ENCODE measurements around the gene CMKLR1. TPM values are rescaled to one million over a fixed set of nuclear protein-coding genes. Genes with fewer than 3 reads are reported as not detected.

Gene CMKLR1
- total and polyA plus RNA-seq, 7 donors, result 0.94 to 7.0 (median 4.4) TPM

DNA sequence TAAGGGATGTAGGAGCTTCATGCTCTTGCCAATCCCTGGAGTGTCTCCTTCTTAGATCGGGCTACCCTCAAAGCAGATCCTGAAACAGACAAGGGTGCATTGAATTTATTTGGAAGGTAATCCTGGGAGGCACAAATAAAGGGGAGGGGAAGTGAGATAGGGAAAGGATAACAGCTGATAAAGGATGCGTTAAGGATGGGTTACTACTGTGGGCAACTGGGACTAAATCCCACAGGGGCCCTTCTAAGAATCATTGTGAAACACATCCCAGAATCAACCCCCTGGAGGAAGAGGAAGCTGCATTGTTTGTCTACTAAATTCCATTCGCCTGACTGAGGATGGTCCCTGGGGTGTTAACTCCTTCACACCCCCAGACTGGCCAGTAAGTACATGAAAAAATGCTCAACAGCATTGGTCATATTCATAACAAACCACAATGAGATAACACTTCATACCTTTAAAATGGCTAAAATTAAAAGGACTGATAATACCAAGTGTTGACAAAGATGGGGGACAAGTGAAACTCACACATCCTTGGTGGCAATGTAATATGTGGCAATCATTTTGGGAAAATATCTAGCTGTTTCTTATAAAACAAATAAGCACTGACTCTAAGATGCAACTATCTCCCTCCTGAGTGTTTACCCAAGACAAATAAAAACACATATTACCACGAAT is 37.0 kb upstream of the CMKLR1 start:
- Histone ChIP-seq H3K4me1 (no peaks in the 10 kb centered on the region), H3K9me3 (peaks cover 18% of the 10 kb centered on the region), H3K36me3 (ENCODE audit: insufficient read depth in 1 of 2, low read depth in 1 of 2) (no peaks in the 10 kb centered on the region), H3K27ac (no peak overlapping the region), H3K27me3 (ENCODE audit: insufficient read depth in 3 of 3, low read length in 2 of 3) (no peaks in the 10 kb centered on the region), H3K4me3 (no peak overlapping the region)
- DNase-seq (no peak), ATAC-seq (no peak)
- intact Hi-C loops (cut with DNase I), result no loop called here
- TF ChIP-seq, protein P1, sequence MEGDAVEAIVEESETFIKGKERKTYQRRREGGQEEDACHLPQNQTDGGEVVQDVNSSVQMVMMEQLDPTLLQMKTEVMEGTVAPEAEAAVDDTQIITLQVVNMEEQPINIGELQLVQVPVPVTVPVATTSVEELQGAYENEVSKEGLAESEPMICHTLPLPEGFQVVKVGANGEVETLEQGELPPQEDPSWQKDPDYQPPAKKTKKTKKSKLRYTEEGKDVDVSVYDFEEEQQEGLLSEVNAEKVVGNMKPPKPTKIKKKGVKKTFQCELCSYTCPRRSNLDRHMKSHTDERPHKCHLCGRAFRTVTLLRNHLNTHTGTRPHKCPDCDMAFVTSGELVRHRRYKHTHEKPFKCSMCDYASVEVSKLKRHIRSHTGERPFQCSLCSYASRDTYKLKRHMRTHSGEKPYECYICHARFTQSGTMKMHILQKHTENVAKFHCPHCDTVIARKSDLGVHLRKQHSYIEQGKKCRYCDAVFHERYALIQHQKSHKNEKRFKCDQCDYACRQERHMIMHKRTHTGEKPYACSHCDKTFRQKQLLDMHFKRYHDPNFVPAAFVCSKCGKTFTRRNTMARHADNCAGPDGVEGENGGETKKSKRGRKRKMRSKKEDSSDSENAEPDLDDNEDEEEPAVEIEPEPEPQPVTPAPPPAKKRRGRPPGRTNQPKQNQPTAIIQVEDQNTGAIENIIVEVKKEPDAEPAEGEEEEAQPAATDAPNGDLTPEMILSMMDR (IDR thresholded peaks at IDR 0.05), result no peak
- 62 to 73% (median 72%) methylated on average over 4 of the region's 4 CpGs for WGBS, 3 donors

- Histone ChIP-seq H3K4me3 (no peak overlapping the region), H3K27ac (no peak overlapping the region), H3K36me3 (ENCODE audit: insufficient read depth in 1 of 2, low read depth in 1 of 2) (no peaks in the 10 kb centered on the region), H3K9me3 (peaks cover 18% of the 10 kb centered on the region), H3K27me3 (ENCODE audit: insufficient read depth in 3 of 3, low read length in 2 of 3) (no peaks in the 10 kb centered on the region), H3K4me1 (no peaks in the 10 kb centered on the region)
- TF ChIP-seq, protein P1 (IDR thresholded peaks at IDR 0.05), result no peak
- intact Hi-C loops (cut with DNase I), result no loop called here
- WGBS, 3 donors, result 56 to 67% (median 58%) methylated on average over 2 of the region's 2 CpGs
- ATAC-seq (no peak), DNase-seq (no peak)
Observed at GRCh38 chr12:108374596-108375320, 35.6 kb upstream of the CMKLR1 start.

- H3K27me3 ChIP-seq (ENCODE audit: insufficient read depth in 3 of 3, low read length in 2 of 3), result no peaks in the 10 kb centered on the region
- no peaks in the 10 kb centered on the region for H3K36me3 ChIP-seq (ENCODE audit: insufficient read depth in 1 of 2, low read depth in 1 of 2)
- TF ChIP-seq, protein P1 (IDR thresholded peaks at IDR 0.05), result no peak
- intact Hi-C loops (cut with DNase I), result no loop called here
- peaks cover 17% of the 10 kb centered on the region for H3K9me3 ChIP-seq
- H3K4me3 ChIP-seq, result no peak overlapping the region
- no peak for DNase-seq
- no peak overlapping the region for H3K27ac ChIP-seq
- WGBS, 3 donors, result 0 to 17% (median 11%) methylated on average over 1 of the region's 1 CpG
- no peaks in the 10 kb centered on the region for H3K4me1 ChIP-seq
- no peak for ATAC-seq
Observed at GRCh38 chr12:108373111-108373510, 34.0 kb upstream of the CMKLR1 start.

DNA sequence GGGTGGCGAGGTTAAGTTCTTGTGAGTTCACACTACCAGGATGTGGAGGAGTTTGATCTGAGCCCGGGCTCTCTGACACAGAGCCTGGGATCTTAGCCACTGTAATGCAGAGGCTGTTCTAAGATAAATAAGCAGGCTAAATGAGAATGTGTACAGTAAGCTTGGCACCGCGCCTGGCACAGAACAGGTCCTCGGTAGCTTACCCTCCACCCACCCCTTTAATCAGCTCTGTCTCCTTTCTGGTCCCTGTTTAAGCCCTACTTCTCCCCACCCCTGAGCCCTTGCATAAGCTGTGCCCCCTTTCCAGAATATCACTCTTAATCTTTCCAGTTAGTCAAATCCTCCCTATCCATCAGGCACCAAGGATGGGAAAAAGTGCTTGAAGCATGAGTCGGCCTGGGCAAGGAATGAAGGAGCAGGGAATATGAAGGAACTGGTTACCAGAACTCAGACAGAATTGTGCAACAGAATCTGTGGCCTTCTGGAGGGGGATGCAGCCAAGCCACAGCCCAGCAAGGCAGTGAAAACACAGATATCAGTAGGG is 32.8 kb upstream of the CMKLR1 start:
- no peak overlapping the region for H3K4me3 ChIP-seq
- no peaks in the 10 kb centered on the region for H3K36me3 ChIP-seq (ENCODE audit: insufficient read depth in 1 of 2, low read depth in 1 of 2)
- 60 to 73% (median 70%) methylated on average over 6 of the region's 6 CpGs for WGBS, 3 donors
- H3K4me1 ChIP-seq, result no peaks in the 10 kb centered on the region
- DNase-seq (no peak), ATAC-seq (no peak)
- TF ChIP-seq, protein P1 (IDR thresholded peaks at IDR 0.05), result no peak
- H3K27ac ChIP-seq, result no peak overlapping the region
- intact Hi-C loops (cut with DNase I), result no loop called here
- H3K27me3 ChIP-seq (ENCODE audit: insufficient read depth in 3 of 3, low read length in 2 of 3), result no peaks in the 10 kb centered on the region
- H3K9me3 ChIP-seq, result peaks cover 9% of the 10 kb centered on the region
